ENCODE results near the gene WFDC1. TPM values are rescaled to one million over a fixed set of nuclear protein-coding genes. Genes with fewer than 3 reads are reported as not detected.

The WFDC1 gene
- total RNA-seq, 1 donor from 2014 or later: 0.34 TPM

DNA sequence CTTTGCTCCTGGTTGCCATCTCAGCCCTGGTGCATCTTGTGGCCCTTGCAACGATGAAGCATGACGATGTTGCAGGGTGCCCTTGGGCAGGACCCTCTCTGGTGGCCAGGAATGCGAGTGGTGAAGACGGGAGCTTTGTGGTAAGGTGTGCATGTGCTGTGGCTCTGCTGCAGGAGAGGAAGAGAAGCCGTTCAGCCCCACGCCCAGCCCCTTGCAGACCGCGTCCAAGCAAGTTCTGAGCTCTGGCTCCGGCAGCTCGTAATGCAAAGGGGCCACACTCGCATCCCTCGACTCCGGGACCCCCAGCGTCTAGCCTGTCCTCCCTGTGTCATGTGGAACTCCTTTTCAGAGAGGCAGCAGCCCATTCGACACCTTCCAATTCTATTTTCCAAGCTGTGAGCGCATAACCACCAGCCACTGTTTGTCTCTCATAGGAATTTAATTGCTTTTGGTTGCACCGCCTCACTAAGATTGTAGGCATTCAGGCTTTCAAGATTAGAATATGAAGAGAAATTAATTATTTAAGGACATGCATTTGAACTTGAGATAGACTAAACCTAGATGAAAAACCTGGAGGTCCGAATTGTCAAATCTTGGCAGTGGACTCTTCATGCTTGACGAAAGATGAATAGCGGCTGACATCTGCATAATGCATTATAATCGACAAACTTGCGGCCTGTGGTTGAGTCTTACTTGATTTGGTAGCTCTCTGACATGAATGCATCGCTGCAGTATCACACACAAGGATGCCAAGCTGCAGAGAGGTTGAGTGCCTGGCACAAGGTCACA lies 33.7 kb upstream of the WFDC1 start:
- H3K27ac Mint-ChIP-seq (ENCODE audit: unreplicated experiment): no peak overlapping the region
- H3K27me3 Mint-ChIP-seq (ENCODE audit: low read depth, unreplicated experiment): peaks cover 37% of the 10 kb centered on the region

DNA sequence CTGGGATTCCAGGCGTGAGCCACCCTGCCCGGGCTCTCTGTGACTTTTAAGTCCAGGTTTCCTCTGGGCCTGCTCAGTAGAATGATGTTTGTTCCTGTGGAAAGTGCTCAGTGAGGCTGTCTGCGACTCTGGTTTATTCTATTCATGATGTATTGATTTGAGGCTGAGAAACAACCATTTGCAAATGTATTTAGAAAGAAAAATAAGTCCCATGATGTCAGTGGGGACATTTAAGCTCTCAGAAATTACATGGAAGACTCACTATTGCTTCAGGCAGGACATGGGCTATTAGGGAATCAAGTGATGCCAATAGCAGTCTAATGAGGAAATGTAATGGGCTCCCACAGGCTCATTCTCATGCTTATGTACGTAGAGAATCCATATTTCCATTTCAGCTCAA lies 32.6 kb upstream of the WFDC1 start:
- peaks cover 32% of the 10 kb centered on the region for H3K27me3 Mint-ChIP-seq (ENCODE audit: low read depth, unreplicated experiment)
- H3K27ac Mint-ChIP-seq (ENCODE audit: unreplicated experiment): no peak overlapping the region
- FAIRE-seq (no peak), DNase-seq (ENCODE audit: low read depth) (no peak)
- no peaks in the 10 kb centered on the region for H3K36me3 Mint-ChIP-seq (ENCODE audit: low read depth, unreplicated experiment)
- no peak overlapping the region for H3K4me3 Mint-ChIP-seq (ENCODE audit: unreplicated experiment)
- Histone ChIP-seq H3K4me1 (ENCODE audit: insufficient read depth, low read length) (no peaks in the 10 kb centered on the region), H3K9me3 (ENCODE audit: insufficient read depth, low read depth, low read length) (no peaks in the 10 kb centered on the region), H3K27me3 (ENCODE audit: insufficient read depth, low read length) (peaks cover 14% of the 10 kb centered on the region), H4K20me1 (ENCODE audit: insufficient read depth, low read length) (no peaks in the 10 kb centered on the region), H3K9ac (ENCODE audit: low read length) (no peak overlapping the region), H3K79me2 (ENCODE audit: insufficient read depth, low read length) (no peaks in the 10 kb centered on the region), H2AFZ (ENCODE audit: low read depth, low read length) (no peak overlapping the region), H3K4me2 (ENCODE audit: low read length) (no peak overlapping the region), H3K27ac (ENCODE audit: low read depth, low read length) (no peak overlapping the region), H3K36me3 (ENCODE audit: insufficient read depth, low read length) (no peaks in the 10 kb centered on the region), H3K4me3 (ENCODE audit: insufficient read depth, low read depth, low read length) (no peak overlapping the region)
- H3K9me3 Mint-ChIP-seq (ENCODE audit: unreplicated experiment): no peaks in the 10 kb centered on the region
- no peaks in the 10 kb centered on the region for H3K4me1 Mint-ChIP-seq (ENCODE audit: low read depth, unreplicated experiment)
- TF ChIP-seq, protein P1, sequence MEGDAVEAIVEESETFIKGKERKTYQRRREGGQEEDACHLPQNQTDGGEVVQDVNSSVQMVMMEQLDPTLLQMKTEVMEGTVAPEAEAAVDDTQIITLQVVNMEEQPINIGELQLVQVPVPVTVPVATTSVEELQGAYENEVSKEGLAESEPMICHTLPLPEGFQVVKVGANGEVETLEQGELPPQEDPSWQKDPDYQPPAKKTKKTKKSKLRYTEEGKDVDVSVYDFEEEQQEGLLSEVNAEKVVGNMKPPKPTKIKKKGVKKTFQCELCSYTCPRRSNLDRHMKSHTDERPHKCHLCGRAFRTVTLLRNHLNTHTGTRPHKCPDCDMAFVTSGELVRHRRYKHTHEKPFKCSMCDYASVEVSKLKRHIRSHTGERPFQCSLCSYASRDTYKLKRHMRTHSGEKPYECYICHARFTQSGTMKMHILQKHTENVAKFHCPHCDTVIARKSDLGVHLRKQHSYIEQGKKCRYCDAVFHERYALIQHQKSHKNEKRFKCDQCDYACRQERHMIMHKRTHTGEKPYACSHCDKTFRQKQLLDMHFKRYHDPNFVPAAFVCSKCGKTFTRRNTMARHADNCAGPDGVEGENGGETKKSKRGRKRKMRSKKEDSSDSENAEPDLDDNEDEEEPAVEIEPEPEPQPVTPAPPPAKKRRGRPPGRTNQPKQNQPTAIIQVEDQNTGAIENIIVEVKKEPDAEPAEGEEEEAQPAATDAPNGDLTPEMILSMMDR (IDR thresholded peaks at IDR 0.05; ENCODE audit: insufficient read depth, low read depth, low read length): no peak
- TF ChIP-seq EZH2 (IDR thresholded peaks at IDR 0.05; ENCODE audit: insufficient read depth, low read length): no peak

More for the DNA sequence above, 33.7 kb upstream of the WFDC1 start:
- H3K79me2 ChIP-seq (ENCODE audit: insufficient read depth, low read length): no peaks in the 10 kb centered on the region
- no peaks in the 10 kb centered on the region for H4K20me1 ChIP-seq (ENCODE audit: insufficient read depth, low read length)
- Mint-ChIP-seq H3K36me3 (ENCODE audit: low read depth, unreplicated experiment) (no peaks in the 10 kb centered on the region), H3K4me3 (ENCODE audit: unreplicated experiment) (no peak overlapping the region), H3K9me3 (ENCODE audit: unreplicated experiment) (no peaks in the 10 kb centered on the region), H3K4me1 (ENCODE audit: low read depth, unreplicated experiment) (no peaks in the 10 kb centered on the region)
- no peaks in the 10 kb centered on the region for H3K4me1 ChIP-seq (ENCODE audit: insufficient read depth, low read length)
- no peak for DNase-seq (ENCODE audit: low read depth)
- no peak overlapping the region for H3K4me3 ChIP-seq (ENCODE audit: insufficient read depth, low read depth, low read length)
- no peak overlapping the region for H3K4me2 ChIP-seq (ENCODE audit: low read length)
- H3K27ac ChIP-seq (ENCODE audit: low read depth, low read length): no peak overlapping the region
- no peak overlapping the region for H2AFZ ChIP-seq (ENCODE audit: low read depth, low read length)
- TF ChIP-seq, protein P1 (IDR thresholded peaks at IDR 0.05; ENCODE audit: insufficient read depth, low read depth, low read length): no peak
- TF ChIP-seq EZH2 (IDR thresholded peaks at IDR 0.05; ENCODE audit: insufficient read depth, low read length): no peak
- no peaks in the 10 kb centered on the region for H3K9me3 ChIP-seq (ENCODE audit: insufficient read depth, low read depth, low read length)
- FAIRE-seq: no peak
- H3K9ac ChIP-seq (ENCODE audit: low read length): no peak overlapping the region
- no peaks in the 10 kb centered on the region for H3K36me3 ChIP-seq (ENCODE audit: insufficient read depth, low read length)
- H3K27me3 ChIP-seq (ENCODE audit: insufficient read depth, low read length): peaks cover 14% of the 10 kb centered on the region

DNA sequence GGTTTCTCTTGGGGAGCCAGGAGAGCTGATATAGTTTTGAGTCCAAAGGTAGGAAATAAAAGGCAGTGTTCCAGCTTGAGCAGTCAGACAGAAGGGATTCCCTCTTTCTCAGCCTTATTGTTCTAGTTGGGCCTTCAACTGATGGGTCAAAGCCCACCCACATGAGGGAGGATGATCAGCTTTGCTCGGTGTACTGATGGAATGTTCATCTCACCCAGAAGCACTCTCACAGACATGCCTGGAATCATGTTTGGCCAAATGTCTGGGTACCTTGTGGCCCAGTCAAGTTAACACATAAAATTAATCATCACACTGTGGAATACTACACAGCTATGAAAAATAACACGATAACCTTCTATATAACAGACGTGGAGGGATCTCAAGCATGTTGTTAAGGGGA lies 31.7 kb upstream of the WFDC1 start:
- H3K27me3 Mint-ChIP-seq (ENCODE audit: low read depth, unreplicated experiment): peaks cover 33% of the 10 kb centered on the region
- Histone ChIP-seq H3K9me3 (ENCODE audit: insufficient read depth, low read depth, low read length) (no peaks in the 10 kb centered on the region), H3K27me3 (ENCODE audit: insufficient read depth, low read length) (peaks cover 19% of the 10 kb centered on the region), H3K4me1 (ENCODE audit: insufficient read depth, low read length) (no peaks in the 10 kb centered on the region), H3K4me3 (ENCODE audit: insufficient read depth, low read depth, low read length) (no peak overlapping the region), H3K9ac (ENCODE audit: low read length) (no peak overlapping the region), H3K27ac (ENCODE audit: low read depth, low read length) (no peak overlapping the region), H3K79me2 (ENCODE audit: insufficient read depth, low read length) (no peaks in the 10 kb centered on the region), H4K20me1 (ENCODE audit: insufficient read depth, low read length) (no peaks in the 10 kb centered on the region), H3K36me3 (ENCODE audit: insufficient read depth, low read length) (no peaks in the 10 kb centered on the region), H3K4me2 (ENCODE audit: low read length) (no peak overlapping the region), H2AFZ (ENCODE audit: low read depth, low read length) (no peak overlapping the region)
- no peaks in the 10 kb centered on the region for H3K4me1 Mint-ChIP-seq (ENCODE audit: low read depth, unreplicated experiment)
- no peak overlapping the region for H3K4me3 Mint-ChIP-seq (ENCODE audit: unreplicated experiment)
- no peaks in the 10 kb centered on the region for H3K9me3 Mint-ChIP-seq (ENCODE audit: unreplicated experiment)
- DNase-seq (ENCODE audit: low read depth) (no peak), FAIRE-seq (no peak)
- no peak overlapping the region for H3K27ac Mint-ChIP-seq (ENCODE audit: unreplicated experiment)
- TF ChIP-seq, protein P1 (IDR thresholded peaks at IDR 0.05; ENCODE audit: insufficient read depth, low read depth, low read length): no peak
- no peak for TF ChIP-seq EZH2 (IDR thresholded peaks at IDR 0.05; ENCODE audit: insufficient read depth, low read length)
- H3K36me3 Mint-ChIP-seq (ENCODE audit: low read depth, unreplicated experiment): no peaks in the 10 kb centered on the region

Measured in astrocyte (in vitro differentiated cells and primary cell).